Measurements from ENCODE around the gene RCSD1.

Gene RCSD1

GRCh38 chr1:167704715-167705114 lies 74.7 kb downstream of the RCSD1 start:
- DNase-seq (ENCODE audit: low read depth): no peak
- no peak for TF ChIP-seq CTCF (IDR thresholded peaks at IDR 0.05; ENCODE audit: insufficient read depth, low read depth, low read length, missing control alignments)
- H3K4me3 ChIP-seq (ENCODE audit: low read length): no peak overlapping the region

- no peak for TF ChIP-seq CTCF (IDR thresholded peaks at IDR 0.05; ENCODE audit: insufficient read depth, low read depth, low read length, missing control alignments)
- H3K4me3 ChIP-seq (ENCODE audit: low read length): no peak overlapping the region
- no peak for DNase-seq (ENCODE audit: low read depth)
Observed at GRCh38 chr1:167705250-167705649, 75.2 kb downstream of the RCSD1 start.

GRCh38 chr1:167706363-167706762 lies 76.3 kb downstream of the RCSD1 start:
- TF ChIP-seq CTCF (IDR thresholded peaks at IDR 0.05; ENCODE audit: insufficient read depth, low read depth, low read length, missing control alignments): no peak
- H3K4me3 ChIP-seq (ENCODE audit: low read length): no peak overlapping the region
- no peak for DNase-seq (ENCODE audit: low read depth)

GRCh38 chr1:167706931-167707877 lies 77.2 kb downstream of the RCSD1 start:
- DNase-seq (ENCODE audit: low read depth): no peak
- no peak overlapping the region for H3K4me3 ChIP-seq (ENCODE audit: low read length)
- TF ChIP-seq CTCF (IDR thresholded peaks at IDR 0.05; ENCODE audit: insufficient read depth, low read depth, low read length, missing control alignments): no peak

- peak; percentile 14 for TF ChIP-seq CTCF (IDR thresholded peaks at IDR 0.05; ENCODE audit: insufficient read depth, low read depth, low read length, missing control alignments)
- DNase-seq (ENCODE audit: low read depth): peak; percentile 92
- H3K4me3 ChIP-seq (ENCODE audit: low read length): no peak overlapping the region
Observed at GRCh38 chr1:167707942-167708341, 77.9 kb downstream of the RCSD1 start.

- no peak for DNase-seq (ENCODE audit: low read depth)
- H3K4me3 ChIP-seq (ENCODE audit: low read length): no peak overlapping the region
- TF ChIP-seq CTCF (IDR thresholded peaks at IDR 0.05; ENCODE audit: insufficient read depth, low read depth, low read length, missing control alignments): no peak
Observed at GRCh38 chr1:167708940-167709389, 78.9 kb downstream of the RCSD1 start.
